T-helper 17 cell (primary cell): ENCODE measurements around the gene CDC42BPG. TPM values are rescaled to one million over a fixed set of nuclear protein-coding genes. Genes with fewer than 3 reads are reported as not detected.
A peak's percentile ranks its signal among the peaks of the same experiment; 100 is the strongest.

Experiments
- ATAC-seq: fragments of 150-1000 bp; cut with Tn5 transposase; 2 replicates; pipeline ENCODE4 v1.10.0; 2021; ENCODE audit warnings: mild to moderate bottlenecking, moderate library complexity
- DNase-seq, 3 donors: peaks; one replicate each; pipeline versions ENCODE4 v3.0.0 to v3.0.0-alpha.2; 2020 to 2021
- H3K9me3 ChIP-seq: one replicate; pipeline ENCODE4 v1.7.0; 2013; ENCODE audit warnings: low read length, mild to moderate bottlenecking; ENCODE audit not compliant: control insufficient read depth, poor library complexity, severe bottlenecking
- H3K27ac Mint-ChIP-seq: one replicate; pipeline ENCODE4 v1.8.0; 2022; ENCODE audit warnings: mild to moderate bottlenecking, moderate library complexity, mixed read lengths
- H3K27me3 Mint-ChIP-seq: one replicate; pipeline ENCODE4 v1.8.0; 2022; ENCODE audit warnings: mixed read lengths
- H3K36me3 Mint-ChIP-seq: one replicate; pipeline ENCODE4 v1.8.0; 2022; ENCODE audit warnings: low read depth, mixed read lengths
- H3K4me1 Mint-ChIP-seq: one replicate; pipeline ENCODE4 v1.8.0; 2022; ENCODE audit warnings: mild to moderate bottlenecking, mixed read lengths
- H3K4me3 Mint-ChIP-seq: one replicate; pipeline ENCODE4 v1.8.0; 2022; ENCODE audit warnings: mild to moderate bottlenecking, moderate library complexity, mixed read lengths
- total RNA-seq, 4 donors: library from RNA in 2 of 4; stranded (reverse) in 2 of 4; gene quantifications; one replicate each; pipeline ENCODE4 v1.2.3 and lab custom pipeline; 2022 to 2026

CDC42BPG gene
- total RNA-seq, 2 donors from 2014 or later = 4.0 to 7.7 TPM

- no peaks in the 10 kb centered on the region for H3K27me3 Mint-ChIP-seq
- peak overlapping the region; percentile 98 for H3K27ac Mint-ChIP-seq
- DNase-seq (peak in 1 of 3 donors; percentile 38), ATAC-seq (no peak)
- H3K4me3 Mint-ChIP-seq = peak overlapping the region; percentile 83
- no peaks in the 10 kb centered on the region for H3K9me3 ChIP-seq
- peaks cover 75% of the 10 kb centered on the region for H3K4me1 Mint-ChIP-seq
- H3K36me3 Mint-ChIP-seq = peaks cover 2% of the 10 kb centered on the region
Observed at GRCh38 chr11:64856382-64857227, 12.2 kb upstream of the CDC42BPG start.

GRCh38 chr11:64855596-64856304, 11.3 kb upstream of the CDC42BPG start:
- peaks cover 2% of the 10 kb centered on the region for H3K36me3 Mint-ChIP-seq
- peak overlapping the region; percentile 83 for H3K4me3 Mint-ChIP-seq
- H3K9me3 ChIP-seq = no peaks in the 10 kb centered on the region
- ATAC-seq (no peak), DNase-seq (no peak)
- peak overlapping the region; percentile 98 for H3K27ac Mint-ChIP-seq
- H3K4me1 Mint-ChIP-seq = peaks cover 79% of the 10 kb centered on the region
- H3K27me3 Mint-ChIP-seq = no peaks in the 10 kb centered on the region

DNA sequence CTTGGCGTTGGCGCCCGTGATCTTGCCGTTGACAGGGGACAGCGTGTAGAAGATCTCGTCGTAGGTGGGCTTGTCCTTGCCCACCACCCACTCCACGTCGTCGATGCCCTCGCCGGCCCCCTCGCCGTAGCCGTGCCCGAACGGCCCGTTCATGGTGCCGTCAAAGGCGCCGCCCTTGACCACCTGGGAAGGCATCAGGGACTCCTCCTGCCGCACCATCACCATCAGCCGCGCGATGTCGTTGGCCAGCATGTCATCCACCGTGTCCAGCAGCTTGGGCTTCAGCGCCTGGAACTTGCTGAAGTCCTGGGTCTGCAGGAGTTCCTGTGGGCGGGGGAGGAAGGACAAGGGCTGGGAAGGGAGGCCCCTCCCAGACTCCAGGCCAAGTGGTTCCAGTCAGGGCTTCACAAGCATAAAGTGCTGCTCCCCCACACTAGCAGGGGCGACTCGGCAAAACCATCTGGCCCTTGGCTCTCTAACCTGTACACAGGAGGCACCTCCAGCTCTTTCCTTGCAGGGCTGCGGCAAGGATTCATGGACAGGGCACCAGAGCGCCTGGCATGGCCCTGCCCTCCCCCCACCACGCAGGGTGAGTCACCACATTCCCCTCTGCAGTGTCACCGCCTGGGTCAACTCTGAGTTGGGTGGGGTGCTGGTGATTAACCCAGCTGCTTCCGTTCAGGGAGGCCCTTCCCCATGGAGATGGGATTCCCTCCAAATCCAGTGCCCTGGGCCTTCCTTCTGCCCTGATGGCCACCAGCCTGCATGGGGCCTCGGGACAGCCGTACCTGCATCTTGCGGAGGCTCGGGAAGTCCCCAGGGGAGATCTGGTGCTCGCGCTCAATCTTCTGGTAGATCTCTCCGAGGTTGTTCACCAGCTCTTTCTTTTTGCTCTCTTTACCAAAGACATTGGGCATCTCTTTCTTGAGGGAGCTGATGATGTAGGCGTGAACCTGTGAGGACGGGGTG, 10.4 kb upstream of the CDC42BPG start:
- peak overlapping the region; percentile 98 for H3K27ac Mint-ChIP-seq
- H3K27me3 Mint-ChIP-seq = no peaks in the 10 kb centered on the region
- peak overlapping the region; percentile 83 for H3K4me3 Mint-ChIP-seq
- H3K9me3 ChIP-seq = no peaks in the 10 kb centered on the region
- H3K36me3 Mint-ChIP-seq = peaks cover 2% of the 10 kb centered on the region
- H3K4me1 Mint-ChIP-seq = peaks cover 73% of the 10 kb centered on the region
- peak; percentile 16 for ATAC-seq
- peak in 1 of 3 donors; percentile 48 for DNase-seq

DNA sequence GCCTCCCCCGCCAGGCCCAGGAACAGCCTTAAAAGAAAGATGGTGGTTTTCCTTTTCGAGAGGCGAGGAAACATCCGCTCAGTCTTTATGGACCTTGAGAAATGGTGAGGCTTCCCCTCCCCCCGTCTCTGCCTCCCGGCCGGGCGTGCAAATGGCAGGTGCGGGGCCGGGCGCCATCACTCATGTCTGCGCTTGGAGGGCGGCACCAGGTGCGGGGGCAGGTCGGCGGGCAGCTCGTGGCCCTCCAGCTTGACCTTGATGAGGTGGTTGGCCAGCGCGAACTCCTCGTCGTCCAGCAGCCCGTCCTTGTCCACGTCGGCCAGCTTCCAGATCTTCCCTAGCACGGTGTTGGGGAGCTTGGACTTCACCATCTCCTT, 9.7 kb upstream of the CDC42BPG start:
- ATAC-seq = no peak
- peaks cover 70% of the 10 kb centered on the region for H3K4me1 Mint-ChIP-seq
- H3K27ac Mint-ChIP-seq = peak overlapping the region; percentile 98
- peaks cover 2% of the 10 kb centered on the region for H3K36me3 Mint-ChIP-seq
- no peak for DNase-seq
- no peaks in the 10 kb centered on the region for H3K9me3 ChIP-seq
- no peaks in the 10 kb centered on the region for H3K27me3 Mint-ChIP-seq
- peak overlapping the region; percentile 83 for H3K4me3 Mint-ChIP-seq

- peak overlapping the region; percentile 83 for H3K4me3 Mint-ChIP-seq
- ATAC-seq = peak; percentile 24
- peak overlapping the region; percentile 98 for H3K27ac Mint-ChIP-seq
- no peak for DNase-seq
- H3K36me3 Mint-ChIP-seq = peaks cover 2% of the 10 kb centered on the region
- no peaks in the 10 kb centered on the region for H3K9me3 ChIP-seq
- no peaks in the 10 kb centered on the region for H3K27me3 Mint-ChIP-seq
- peaks cover 67% of the 10 kb centered on the region for H3K4me1 Mint-ChIP-seq
Observed at GRCh38 chr11:64853709-64854108, 9.3 kb upstream of the CDC42BPG start.

- Mint-ChIP-seq H3K4me1 (peaks cover 70% of the 10 kb centered on the region), H3K27ac (peak overlapping the region; percentile 98), H3K4me3 (peak overlapping the region; percentile 83), H3K36me3 (peaks cover 2% of the 10 kb centered on the region), H3K27me3 (no peaks in the 10 kb centered on the region)
- DNase-seq (no peak), ATAC-seq (peak; percentile 6)
- H3K9me3 ChIP-seq = no peaks in the 10 kb centered on the region
Observed at GRCh38 chr11:64852804-64853509, 8.5 kb upstream of the CDC42BPG start.

DNA sequence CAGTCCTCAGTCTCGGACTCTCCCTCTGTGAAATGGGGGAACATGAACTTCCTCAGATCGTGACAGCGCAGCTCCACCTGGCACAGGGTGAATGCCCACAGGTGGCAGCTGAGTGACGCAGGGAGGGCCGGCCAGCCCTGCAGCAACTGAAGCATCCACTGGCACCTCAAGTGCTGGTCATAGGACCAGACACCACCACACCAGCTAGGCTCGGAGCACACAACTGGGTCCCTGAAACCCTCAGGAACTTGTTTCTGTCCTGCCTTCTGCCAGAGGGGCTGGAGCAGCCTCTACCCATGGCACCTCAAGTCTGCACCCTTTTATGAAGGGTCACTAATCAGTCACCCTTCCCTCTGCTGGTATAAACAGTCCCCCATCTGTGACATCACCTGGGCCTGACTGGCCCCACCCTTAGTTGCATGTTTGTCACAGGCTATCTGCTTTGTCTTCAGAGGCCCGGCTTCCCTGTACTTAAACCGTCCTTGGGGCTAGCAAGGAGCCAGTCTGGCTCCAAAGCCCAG, 7.4 kb upstream of the CDC42BPG start:
- Mint-ChIP-seq H3K27me3 (no peaks in the 10 kb centered on the region), H3K27ac (peak overlapping the region; percentile 98), H3K4me3 (peak overlapping the region; percentile 80), H3K4me1 (peaks cover 70% of the 10 kb centered on the region), H3K36me3 (peaks cover 2% of the 10 kb centered on the region)
- peak; percentile 4 for ATAC-seq
- DNase-seq = no peak
- H3K9me3 ChIP-seq = no peaks in the 10 kb centered on the region

DNA sequence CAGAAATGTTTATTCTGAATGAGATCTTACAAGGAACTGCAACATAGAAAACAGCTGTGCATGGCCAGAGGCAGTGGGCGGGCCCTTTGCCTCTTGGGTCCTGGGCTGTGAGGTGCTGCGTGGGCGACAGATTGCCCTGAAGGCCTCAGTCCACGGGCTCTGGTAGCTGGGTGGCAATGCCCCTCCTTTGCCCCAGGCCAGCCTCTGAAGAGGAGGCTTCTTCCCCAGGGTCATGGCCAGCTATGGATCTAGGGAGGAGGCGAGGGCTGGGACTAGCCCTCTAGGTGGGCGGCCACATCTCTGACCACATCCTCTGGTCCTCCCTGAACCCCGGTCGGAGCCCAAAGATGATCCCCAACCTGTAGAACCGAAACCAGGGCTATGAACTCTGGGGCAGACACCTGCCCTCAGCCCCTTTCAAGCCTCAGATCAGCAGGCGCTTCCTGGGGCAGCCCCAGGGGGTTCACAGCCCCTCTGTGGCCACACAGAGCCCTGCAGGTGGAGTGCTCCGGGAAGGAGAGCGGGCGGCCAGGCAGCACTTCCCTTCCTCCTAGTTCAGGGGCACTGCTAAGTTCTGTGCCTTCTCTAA, 6.6 kb upstream of the CDC42BPG start:
- Mint-ChIP-seq H3K27me3 (no peaks in the 10 kb centered on the region), H3K27ac (peak overlapping the region; percentile 98), H3K36me3 (peaks cover 2% of the 10 kb centered on the region), H3K4me1 (peaks cover 65% of the 10 kb centered on the region), H3K4me3 (peak overlapping the region; percentile 80)
- H3K9me3 ChIP-seq = no peaks in the 10 kb centered on the region
- ATAC-seq (peak; percentile 71), DNase-seq (peak; percentile 53 to 65 (median 53))

- peaks cover 56% of the 10 kb centered on the region for H3K4me1 Mint-ChIP-seq
- no peaks in the 10 kb centered on the region for H3K36me3 Mint-ChIP-seq
- H3K9me3 ChIP-seq = no peaks in the 10 kb centered on the region
- no peak for ATAC-seq
- no peak for DNase-seq
- no peaks in the 10 kb centered on the region for H3K27me3 Mint-ChIP-seq
- peak overlapping the region; percentile 98 for H3K27ac Mint-ChIP-seq
- no peak overlapping the region for H3K4me3 Mint-ChIP-seq
Observed at GRCh38 chr11:64849598-64850356, 5.3 kb upstream of the CDC42BPG start.

DNA sequence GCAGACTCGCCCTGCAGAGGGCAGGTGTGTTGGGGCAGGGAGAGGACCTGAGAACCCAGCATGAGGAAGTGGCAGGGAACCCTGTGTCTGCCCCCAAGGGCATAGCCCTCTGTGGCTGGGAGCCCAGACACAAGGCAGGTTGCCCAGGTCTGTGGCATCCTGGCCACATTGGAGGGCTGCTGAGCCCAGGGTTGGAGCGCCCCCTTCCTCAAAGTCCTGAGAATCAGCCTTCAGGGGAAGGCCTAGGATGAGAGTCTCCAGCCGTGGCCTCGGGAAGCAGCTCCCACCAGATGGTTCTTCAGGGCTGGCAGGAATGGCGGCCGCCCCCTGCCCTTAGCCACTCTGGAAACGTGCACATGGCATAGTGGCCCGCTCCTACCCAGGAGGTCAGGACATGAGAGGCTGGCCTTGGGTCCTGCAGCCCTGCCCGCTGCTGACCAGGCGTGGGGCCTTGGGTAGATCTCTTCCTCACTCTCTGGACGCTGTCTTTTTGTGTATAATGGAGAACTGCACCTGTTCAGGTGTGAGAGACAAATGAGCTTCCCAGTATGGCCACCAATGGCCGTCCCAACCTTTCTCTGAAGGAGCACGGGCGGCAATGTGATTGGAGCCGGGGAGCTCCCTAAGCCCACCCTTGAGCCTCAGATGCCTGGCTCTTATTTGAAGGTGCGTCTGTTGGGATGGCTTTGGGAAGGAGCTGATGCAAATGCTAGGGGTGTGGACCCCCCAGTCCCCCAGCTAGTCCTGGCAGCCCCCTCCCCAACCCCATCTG, 4.6 kb upstream of the CDC42BPG start:
- Mint-ChIP-seq H3K27me3 (no peaks in the 10 kb centered on the region), H3K36me3 (no peaks in the 10 kb centered on the region), H3K4me1 (peaks cover 50% of the 10 kb centered on the region), H3K4me3 (no peak overlapping the region), H3K27ac (peak overlapping the region; percentile 98)
- DNase-seq = no peak
- H3K9me3 ChIP-seq = no peaks in the 10 kb centered on the region
- no peak for ATAC-seq
